ENCODE data around the gene CCDC154.

- no peak for TF ChIP-seq EP300 (IDR thresholded peaks at IDR 0.05)
- no peak for TF ChIP-seq CTCF (IDR thresholded peaks at IDR 0.05)
- no peak for TF ChIP-seq POLR2A (IDR thresholded peaks at IDR 0.05)
Observed at GRCh38 chr16:1398351-1398750, 46.0 kb downstream of the CCDC154 start.
